Neural cell (in vitro differentiated cells): Measurements from ENCODE around the gene AOAH. TPM values are rescaled to one million over a fixed set of nuclear protein-coding genes. Genes with fewer than 3 reads are reported as not detected.
"Not testable (repeated sequence)": the region's sequence is repeated elsewhere in the genome, so short reads cannot be mapped to it uniquely, and the experiment has no call there.

Experiments
- H2AFZ ChIP-seq: fragments of 200-600, 300-800 bp; sonication (generic), shearing (Covaris generic); 2 replicates; pipeline ENCODE4 v1.6.0; 2014; ENCODE audit warnings: low read depth, mild to moderate bottlenecking, antibody characterized with exemption, low read length, moderate library complexity
- H3F3A ChIP-seq: fragments of 200-600 bp; shearing (Covaris generic); 2 replicates; pipeline ENCODE4 v1.6.1; 2016; ENCODE audit warnings: mild to moderate bottlenecking, moderate library complexity, mixed read lengths, antibody characterized with exemption, low read length; ENCODE audit not compliant: insufficient read depth, poor library complexity, severe bottlenecking
- H3K27ac ChIP-seq: fragments of 200-600, 300-800 bp; sonication (generic), shearing (Covaris generic); 2 replicates; pipeline ENCODE4 v1.5.1; 2014; ENCODE audit warnings: mild to moderate bottlenecking, low read length, moderate library complexity
- H3K27me3 ChIP-seq: fragments of 300-800, 200-600 bp; sonication (generic), shearing (Covaris generic); 2 replicates; pipeline ENCODE4 v1.6.0; 2014; ENCODE audit warnings: mild to moderate bottlenecking, low read depth, low read length, moderate library complexity; ENCODE audit not compliant: insufficient read depth
- H3K36me3 ChIP-seq: fragments of 300-800, 200-600 bp; sonication (generic), shearing (Covaris generic); 2 replicates; pipeline ENCODE4 v1.5.1; 2014; ENCODE audit warnings: mild to moderate bottlenecking, antibody characterized with exemption, low read length, moderate library complexity; ENCODE audit not compliant: insufficient read depth
- H3K4me2 ChIP-seq: fragments of 300-800, 200-600 bp; sonication (generic), shearing (Covaris generic); 2 replicates; pipeline ENCODE4 v1.6.0; 2014; ENCODE audit warnings: mild to moderate bottlenecking, low read length
- H3K4me3 ChIP-seq: fragments of 300-800, 200-600 bp; sonication (generic), shearing (Covaris generic); 2 replicates; pipeline ENCODE4 v1.5.1; 2014; ENCODE audit warnings: mild to moderate bottlenecking, low read length, moderate library complexity
- H3K79me2 ChIP-seq: fragments of 200-600 bp; shearing (Covaris generic); replicated peaks from 2 replicates; pipeline ENCODE4 v1.6.0; 2014; ENCODE audit warnings: mild to moderate bottlenecking, low read length, moderate library complexity; ENCODE audit not compliant: insufficient read depth
- H3K9ac ChIP-seq: fragments of 300-800, 200-600 bp; sonication (generic), shearing (Covaris generic); 2 replicates; pipeline ENCODE4 v1.6.1; 2016; ENCODE audit warnings: mild to moderate bottlenecking, low read length, mixed read lengths
- H3K9me2 ChIP-seq: fragments of 200-600 bp; shearing (Covaris generic); 2 replicates; pipeline ENCODE4 v1.6.1; 2016; ENCODE audit warnings: mild to moderate bottlenecking, low read length, mixed read lengths; ENCODE audit not compliant: insufficient read depth
- H3K9me3 ChIP-seq: fragments of 200-600, 300-800 bp; sonication (generic), shearing (Covaris generic); 2 replicates; pipeline ENCODE4 v1.6.1; 2016; ENCODE audit warnings: mild to moderate bottlenecking, mixed run types, low read length, moderate library complexity, mixed read lengths
- H4K20me1 ChIP-seq: fragments of 200-600 bp; shearing (Covaris generic); 2 replicates; pipeline ENCODE4 v1.6.1; 2016; ENCODE audit warnings: mild to moderate bottlenecking, mixed run types; ENCODE audit not compliant: insufficient read depth
- EP300 ChIP-seq: fragments of 450-650 bp; conservative IDR thresholded peaks from 2 replicates; pipeline ENCODE4 v1.6.1; 2014; ENCODE audit warnings: antibody characterized with exemption, mild to moderate bottlenecking, moderate library complexity; ENCODE audit not compliant: poor library complexity, severe bottlenecking
- EZH2 ChIP-seq: fragments of 200-600, 300-800 bp; shearing (Covaris generic), sonication (generic); IDR thresholded peaks from 2 replicates; pipeline ENCODE4 v1.6.1; 2014; ENCODE audit warnings: antibody characterized with exemption, low read length, borderline replicate concordance, mild to moderate bottlenecking; ENCODE audit not compliant: insufficient read depth, poor library complexity, severe bottlenecking
- MXI1 ChIP-seq: fragments of 450-650 bp; conservative IDR thresholded peaks from 2 replicates; pipeline ENCODE4 v1.6.1; 2014; ENCODE audit warnings: antibody characterized with exemption, mild to moderate bottlenecking; ENCODE audit not compliant: poor library complexity, severe bottlenecking
- POLR2AphosphoS5 ChIP-seq: IDR thresholded peaks from 2 replicates; pipeline ENCODE4 v1.6.1; 2012
- RAD21 ChIP-seq: fragments of 450-650 bp; conservative IDR thresholded peaks from 2 replicates; pipeline ENCODE4 v1.6.1; 2014; ENCODE audit warnings: antibody characterized with exemption, mild to moderate bottlenecking, moderate library complexity
- SMC3 ChIP-seq: fragments of 450-650 bp; conservative IDR thresholded peaks from 2 replicates; pipeline ENCODE4 v1.6.1; 2014; ENCODE audit warnings: antibody characterized with exemption, mild to moderate bottlenecking, moderate library complexity; ENCODE audit not compliant: poor library complexity
- TAF1 ChIP-seq: IDR thresholded peaks from 2 replicates; pipeline ENCODE4 v1.6.1; 2012; ENCODE audit warnings: low read depth
- polyA plus RNA-seq: library from polyadenylated mRNA; depleted of rRNA; stranded (reverse); fragments of >200 nt; gene quantifications from 2 replicates; pipeline ENCODE4 v1.2.3, GENCODE V29; 2014
- TF ChIP-seq, protein P1 (sequence below): fragments of 450-650 bp; IDR thresholded peaks from 2 replicates; pipeline ENCODE4 v1.5.1; 2014; ENCODE audit warnings: antibody characterized with exemption, mild to moderate bottlenecking, moderate library complexity; ENCODE audit not compliant: poor library complexity, severe bottlenecking
- TF ChIP-seq, protein P2 (sequence below): IDR thresholded peaks from 2 replicates; pipeline ENCODE4 v1.6.1; 2012; ENCODE audit warnings: borderline replicate concordance

AOAH gene
- polyA plus RNA-seq, 1 donor from 2014 or later: 4.3 TPM

GRCh38 chr7:36707898-36708297 lies 16.4 kb downstream of the AOAH start:
- Histone ChIP-seq H4K20me1 (no peaks in the 10 kb centered on the region), H3K79me2 (no peaks in the 10 kb centered on the region), H3K36me3 (no peaks in the 10 kb centered on the region), H3K4me2 (no peak overlapping the region), H3F3A (no peaks in the 10 kb centered on the region), H3K9ac (no peak overlapping the region), H2AFZ (no peak overlapping the region), H3K4me3 (no peak overlapping the region), H3K27me3 (no peaks in the 10 kb centered on the region), H3K9me3 (no peaks in the 10 kb centered on the region), H3K9me2 (no peaks in the 10 kb centered on the region), H3K27ac (no peak overlapping the region)
- no peak for TF ChIP-seq SMC3
- TF ChIP-seq, protein P1, sequence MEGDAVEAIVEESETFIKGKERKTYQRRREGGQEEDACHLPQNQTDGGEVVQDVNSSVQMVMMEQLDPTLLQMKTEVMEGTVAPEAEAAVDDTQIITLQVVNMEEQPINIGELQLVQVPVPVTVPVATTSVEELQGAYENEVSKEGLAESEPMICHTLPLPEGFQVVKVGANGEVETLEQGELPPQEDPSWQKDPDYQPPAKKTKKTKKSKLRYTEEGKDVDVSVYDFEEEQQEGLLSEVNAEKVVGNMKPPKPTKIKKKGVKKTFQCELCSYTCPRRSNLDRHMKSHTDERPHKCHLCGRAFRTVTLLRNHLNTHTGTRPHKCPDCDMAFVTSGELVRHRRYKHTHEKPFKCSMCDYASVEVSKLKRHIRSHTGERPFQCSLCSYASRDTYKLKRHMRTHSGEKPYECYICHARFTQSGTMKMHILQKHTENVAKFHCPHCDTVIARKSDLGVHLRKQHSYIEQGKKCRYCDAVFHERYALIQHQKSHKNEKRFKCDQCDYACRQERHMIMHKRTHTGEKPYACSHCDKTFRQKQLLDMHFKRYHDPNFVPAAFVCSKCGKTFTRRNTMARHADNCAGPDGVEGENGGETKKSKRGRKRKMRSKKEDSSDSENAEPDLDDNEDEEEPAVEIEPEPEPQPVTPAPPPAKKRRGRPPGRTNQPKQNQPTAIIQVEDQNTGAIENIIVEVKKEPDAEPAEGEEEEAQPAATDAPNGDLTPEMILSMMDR: no peak
- TF ChIP-seq, protein P2, sequence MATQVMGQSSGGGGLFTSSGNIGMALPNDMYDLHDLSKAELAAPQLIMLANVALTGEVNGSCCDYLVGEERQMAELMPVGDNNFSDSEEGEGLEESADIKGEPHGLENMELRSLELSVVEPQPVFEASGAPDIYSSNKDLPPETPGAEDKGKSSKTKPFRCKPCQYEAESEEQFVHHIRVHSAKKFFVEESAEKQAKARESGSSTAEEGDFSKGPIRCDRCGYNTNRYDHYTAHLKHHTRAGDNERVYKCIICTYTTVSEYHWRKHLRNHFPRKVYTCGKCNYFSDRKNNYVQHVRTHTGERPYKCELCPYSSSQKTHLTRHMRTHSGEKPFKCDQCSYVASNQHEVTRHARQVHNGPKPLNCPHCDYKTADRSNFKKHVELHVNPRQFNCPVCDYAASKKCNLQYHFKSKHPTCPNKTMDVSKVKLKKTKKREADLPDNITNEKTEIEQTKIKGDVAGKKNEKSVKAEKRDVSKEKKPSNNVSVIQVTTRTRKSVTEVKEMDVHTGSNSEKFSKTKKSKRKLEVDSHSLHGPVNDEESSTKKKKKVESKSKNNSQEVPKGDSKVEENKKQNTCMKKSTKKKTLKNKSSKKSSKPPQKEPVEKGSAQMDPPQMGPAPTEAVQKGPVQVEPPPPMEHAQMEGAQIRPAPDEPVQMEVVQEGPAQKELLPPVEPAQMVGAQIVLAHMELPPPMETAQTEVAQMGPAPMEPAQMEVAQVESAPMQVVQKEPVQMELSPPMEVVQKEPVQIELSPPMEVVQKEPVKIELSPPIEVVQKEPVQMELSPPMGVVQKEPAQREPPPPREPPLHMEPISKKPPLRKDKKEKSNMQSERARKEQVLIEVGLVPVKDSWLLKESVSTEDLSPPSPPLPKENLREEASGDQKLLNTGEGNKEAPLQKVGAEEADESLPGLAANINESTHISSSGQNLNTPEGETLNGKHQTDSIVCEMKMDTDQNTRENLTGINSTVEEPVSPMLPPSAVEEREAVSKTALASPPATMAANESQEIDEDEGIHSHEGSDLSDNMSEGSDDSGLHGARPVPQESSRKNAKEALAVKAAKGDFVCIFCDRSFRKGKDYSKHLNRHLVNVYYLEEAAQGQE: no peak
- no peak for TF ChIP-seq RAD21
- no peak for TF ChIP-seq EZH2
- TF ChIP-seq POLR2AphosphoS5: no peak
- TF ChIP-seq MXI1: no peak
- no peak for TF ChIP-seq EP300
- TF ChIP-seq TAF1: no peak

DNA sequence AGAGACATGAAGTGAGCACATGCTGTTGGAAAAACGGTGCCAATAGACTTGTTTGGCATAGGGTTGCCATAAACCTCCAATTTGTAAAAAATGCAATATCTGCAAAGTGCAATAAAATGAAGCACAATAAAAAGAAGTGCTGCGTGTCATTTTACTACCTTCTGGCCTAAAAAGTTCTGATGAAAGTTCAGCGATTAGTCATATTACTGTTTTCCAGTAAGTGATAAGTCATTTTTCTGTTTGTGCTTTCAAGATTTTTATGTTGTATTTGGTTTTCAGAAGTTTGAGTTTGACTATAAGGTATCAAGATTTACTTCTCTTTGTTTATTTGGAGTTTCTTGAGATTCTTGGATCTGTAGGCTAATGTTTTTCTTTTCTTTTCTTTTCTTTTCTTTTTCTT lies 16.8 kb downstream of the AOAH start:
- no peaks in the 10 kb centered on the region for H3K36me3 ChIP-seq

GRCh38 chr7:36703860-36704259 lies 20.4 kb downstream of the AOAH start:
- not testable (repeated sequence) for H3F3A ChIP-seq, H3K9me3 ChIP-seq, H3K4me3 ChIP-seq, H3K4me2 ChIP-seq, H3K9me2 ChIP-seq, H3K27me3 ChIP-seq, H3K9ac ChIP-seq, H3K36me3 ChIP-seq, H3K79me2 ChIP-seq, H4K20me1 ChIP-seq, H2AFZ ChIP-seq, H3K27ac ChIP-seq

More for the DNA sequence above, 16.8 kb downstream of the AOAH start:
- TF ChIP-seq, protein P2: no peak
- TF ChIP-seq TAF1: no peak
- no peak for TF ChIP-seq POLR2AphosphoS5
- TF ChIP-seq EZH2: no peak
- TF ChIP-seq MXI1: no peak
- no peak overlapping the region for H3K4me3 ChIP-seq
- no peaks in the 10 kb centered on the region for H3K27me3 ChIP-seq
- no peaks in the 10 kb centered on the region for H3F3A ChIP-seq
- no peak overlapping the region for H2AFZ ChIP-seq
- no peak overlapping the region for H3K9ac ChIP-seq
- H3K4me2 ChIP-seq: no peak overlapping the region
- no peaks in the 10 kb centered on the region for H3K79me2 ChIP-seq
- H3K27ac ChIP-seq: no peak overlapping the region
- H3K9me3 ChIP-seq: no peaks in the 10 kb centered on the region
- no peaks in the 10 kb centered on the region for H3K9me2 ChIP-seq
- H4K20me1 ChIP-seq: no peaks in the 10 kb centered on the region
